ENCODE results near the gene RRP9.

DNA sequence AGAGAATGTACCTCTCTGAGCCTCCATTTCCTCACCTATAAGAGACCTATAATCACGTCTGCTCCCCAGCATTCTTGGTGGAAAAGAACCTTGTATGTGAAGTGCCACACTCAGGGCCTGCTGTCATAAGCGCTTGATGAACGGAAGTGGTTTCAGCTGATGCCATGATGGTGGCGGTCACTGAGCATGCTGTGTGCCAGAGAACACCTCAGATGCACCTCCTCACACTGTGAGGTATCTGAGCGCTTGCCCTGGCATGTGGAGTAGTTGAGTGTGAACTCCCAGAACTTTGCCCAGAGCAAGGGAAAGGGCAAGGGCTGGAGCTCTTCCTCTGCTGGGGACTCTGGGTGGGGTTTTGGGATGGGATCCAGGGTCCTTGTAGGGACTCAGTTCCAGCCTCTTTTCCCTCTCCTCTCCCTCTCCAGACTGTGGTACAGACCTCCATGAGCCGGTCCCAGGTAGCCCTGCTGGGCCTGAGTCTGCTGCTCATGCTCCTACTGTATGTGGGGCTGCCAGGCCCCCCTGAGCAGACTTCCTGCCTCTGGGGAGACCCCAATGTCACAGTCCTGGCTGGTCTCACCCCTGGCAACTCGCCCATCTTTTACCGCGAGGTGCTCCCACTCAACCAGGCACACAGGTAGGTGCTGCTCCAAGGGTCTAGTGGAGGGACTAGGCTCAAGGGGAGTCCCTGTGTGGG lies 35.9 kb upstream of the RRP9 start:
- TF ChIP-seq, protein P1, sequence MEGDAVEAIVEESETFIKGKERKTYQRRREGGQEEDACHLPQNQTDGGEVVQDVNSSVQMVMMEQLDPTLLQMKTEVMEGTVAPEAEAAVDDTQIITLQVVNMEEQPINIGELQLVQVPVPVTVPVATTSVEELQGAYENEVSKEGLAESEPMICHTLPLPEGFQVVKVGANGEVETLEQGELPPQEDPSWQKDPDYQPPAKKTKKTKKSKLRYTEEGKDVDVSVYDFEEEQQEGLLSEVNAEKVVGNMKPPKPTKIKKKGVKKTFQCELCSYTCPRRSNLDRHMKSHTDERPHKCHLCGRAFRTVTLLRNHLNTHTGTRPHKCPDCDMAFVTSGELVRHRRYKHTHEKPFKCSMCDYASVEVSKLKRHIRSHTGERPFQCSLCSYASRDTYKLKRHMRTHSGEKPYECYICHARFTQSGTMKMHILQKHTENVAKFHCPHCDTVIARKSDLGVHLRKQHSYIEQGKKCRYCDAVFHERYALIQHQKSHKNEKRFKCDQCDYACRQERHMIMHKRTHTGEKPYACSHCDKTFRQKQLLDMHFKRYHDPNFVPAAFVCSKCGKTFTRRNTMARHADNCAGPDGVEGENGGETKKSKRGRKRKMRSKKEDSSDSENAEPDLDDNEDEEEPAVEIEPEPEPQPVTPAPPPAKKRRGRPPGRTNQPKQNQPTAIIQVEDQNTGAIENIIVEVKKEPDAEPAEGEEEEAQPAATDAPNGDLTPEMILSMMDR (IDR thresholded peaks at IDR 0.05) = no peak
- no peak for TF ChIP-seq EZH2 (IDR thresholded peaks at IDR 0.05; ENCODE audit: borderline replicate concordance, insufficient read depth, low read depth, low read length, poor library complexity, severe bottlenecking)

Data from B cell (primary cell).